ENCODE results near the gene HIF3A.

- TF ChIP-seq CTCF (IDR thresholded peaks at IDR 0.05) (no peak), POLR2AphosphoS5 (IDR thresholded peaks at IDR 0.05; ENCODE audit: low read depth, low read length) (no peak)
Observed at GRCh38 chr19:46365561-46365960, 68.7 kb downstream of the HIF3A start.
